Measurements from ENCODE around the gene TCF12. TPM values are rescaled to one million over a fixed set of nuclear protein-coding genes. Genes with fewer than 3 reads are reported as not detected.

The TCF12 gene
- total RNA-seq, 1 donor from 2014 or later: 155 TPM

- intact Hi-C loops (cut with DNase I): no loop called here
- no peak for DNase-seq (ENCODE audit: low spot score)
- no peak for ATAC-seq
Measured at GRCh38 chr15:57032338-57032737, 113.9 kb downstream of the TCF12 start.

GRCh38 chr15:57033715-57034439 is 115.4 kb downstream of the TCF12 start:
- intact Hi-C loops (cut with DNase I): no loop called here
- ATAC-seq (no peak), DNase-seq (ENCODE audit: low spot score) (no peak)

GRCh38 chr15:57034613-57035012 is 116.2 kb downstream of the TCF12 start:
- intact Hi-C loops (cut with DNase I): no loop called here
- DNase-seq (ENCODE audit: low spot score): no peak
- no peak for ATAC-seq

GRCh38 chr15:57035664-57036063 is 117.2 kb downstream of the TCF12 start:
- ATAC-seq (no peak), DNase-seq (ENCODE audit: low spot score) (no peak)
- intact Hi-C loops (cut with DNase I): no loop called here

GRCh38 chr15:57036352-57036751 is 117.9 kb downstream of the TCF12 start:
- intact Hi-C loops (cut with DNase I): no loop called here
- DNase-seq (ENCODE audit: low spot score) (no peak), ATAC-seq (no peak)

- no peak for ATAC-seq
- intact Hi-C loops (cut with DNase I): no loop called here
- no peak for DNase-seq (ENCODE audit: low spot score)
Measured at GRCh38 chr15:57037548-57037947, 119.1 kb downstream of the TCF12 start.

GRCh38 chr15:57038040-57038439 is 119.6 kb downstream of the TCF12 start:
- intact Hi-C loops (cut with DNase I): no loop called here
- ATAC-seq (no peak), DNase-seq (ENCODE audit: low spot score) (no peak)

- ATAC-seq: no peak
- DNase-seq (ENCODE audit: low spot score): no peak
- intact Hi-C loops (cut with DNase I): no loop called here
Measured at GRCh38 chr15:57038496-57038895, 120.1 kb downstream of the TCF12 start.

GRCh38 chr15:57041416-57041815 is 123.0 kb downstream of the TCF12 start:
- no peak for DNase-seq (ENCODE audit: low spot score)
- no peak for ATAC-seq
- intact Hi-C loops (cut with DNase I): no loop called here

- ATAC-seq (no peak), DNase-seq (ENCODE audit: low spot score) (no peak)
- intact Hi-C loops (cut with DNase I): no loop called here
Measured at GRCh38 chr15:57044072-57044702, 125.7 kb downstream of the TCF12 start.

GRCh38 chr15:57044970-57045369 is 126.5 kb downstream of the TCF12 start:
- intact Hi-C loops (cut with DNase I): no loop called here
- ATAC-seq (no peak), DNase-seq (ENCODE audit: low spot score) (no peak)

GRCh38 chr15:57045741-57046382 is 127.4 kb downstream of the TCF12 start:
- DNase-seq (ENCODE audit: low spot score): no peak
- intact Hi-C loops (cut with DNase I): no loop called here
- no peak for ATAC-seq

- DNase-seq (ENCODE audit: low spot score) (no peak), ATAC-seq (no peak)
- intact Hi-C loops (cut with DNase I): no loop called here
Measured at GRCh38 chr15:57048930-57049549, 130.6 kb downstream of the TCF12 start.

- ATAC-seq (no peak), DNase-seq (ENCODE audit: low spot score) (no peak)
- intact Hi-C loops (cut with DNase I): no loop called here
Measured at GRCh38 chr15:57053470-57053869, 135.0 kb downstream of the TCF12 start.

GRCh38 chr15:57054204-57054750 is 135.8 kb downstream of the TCF12 start:
- DNase-seq (ENCODE audit: low spot score) (no peak), ATAC-seq (no peak)
- intact Hi-C loops (cut with DNase I): no loop called here

- intact Hi-C loops (cut with DNase I): no loop called here
- ATAC-seq: no peak
- DNase-seq (ENCODE audit: low spot score): no peak
Measured at GRCh38 chr15:57056357-57056756, 137.9 kb downstream of the TCF12 start.

- ATAC-seq (no peak), DNase-seq (ENCODE audit: low spot score) (no peak)
- intact Hi-C loops (cut with DNase I): no loop called here
Measured at GRCh38 chr15:57057134-57057930, 138.9 kb downstream of the TCF12 start.

GRCh38 chr15:57059026-57059660 is 140.7 kb downstream of the TCF12 start:
- no peak for DNase-seq (ENCODE audit: low spot score)
- intact Hi-C loops (cut with DNase I): no loop called here
- ATAC-seq: no peak
